ENCODE results near the gene SCAMP4.

DNA sequence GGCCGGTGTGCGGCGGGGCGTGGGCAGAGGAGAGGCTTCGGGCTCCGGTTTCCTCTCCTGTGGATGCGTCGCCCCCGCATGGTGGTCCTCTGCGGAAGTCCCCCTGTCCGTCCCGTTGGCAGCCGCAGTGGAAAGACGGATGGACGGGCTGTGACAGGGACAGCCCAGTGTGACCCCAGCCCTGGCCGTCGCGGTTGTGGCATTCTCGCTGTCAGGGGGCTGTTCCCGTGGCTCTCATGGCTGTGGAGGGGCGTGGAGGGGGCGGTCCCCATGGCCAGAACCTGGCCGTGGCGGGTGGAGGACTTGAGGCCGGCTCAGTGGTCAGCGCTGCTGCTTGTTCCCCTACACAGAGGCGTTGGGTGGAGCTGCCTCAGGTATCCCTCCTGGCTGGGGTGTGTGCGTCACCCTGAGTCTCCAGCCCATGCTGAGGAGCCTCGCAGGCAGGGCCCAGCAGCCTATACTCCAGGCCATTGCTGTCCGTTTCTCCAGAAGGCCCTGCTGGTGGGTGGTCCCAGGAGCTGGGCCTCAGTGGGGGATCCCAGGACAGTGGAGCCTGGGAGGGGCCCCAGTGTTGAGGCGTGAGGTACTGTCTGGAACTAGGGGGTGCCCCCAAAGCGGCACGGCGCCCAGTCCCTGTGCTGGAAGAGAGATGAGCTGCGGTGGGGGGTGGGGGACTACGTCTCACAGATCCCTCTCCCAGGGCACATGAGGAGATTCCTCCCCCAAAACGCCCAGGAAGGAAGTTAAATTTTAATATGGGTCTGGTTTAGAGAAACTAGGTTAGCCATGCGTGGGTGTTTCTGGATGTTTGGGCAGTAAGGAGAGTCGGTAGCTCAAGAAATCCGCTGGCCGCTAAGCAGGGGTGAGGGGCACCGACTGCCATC is 56.0 kb downstream of the SCAMP4 start:
- no peak for TF ChIP-seq POLR2A (IDR thresholded peaks at IDR 0.05)
- TF ChIP-seq, protein P1, sequence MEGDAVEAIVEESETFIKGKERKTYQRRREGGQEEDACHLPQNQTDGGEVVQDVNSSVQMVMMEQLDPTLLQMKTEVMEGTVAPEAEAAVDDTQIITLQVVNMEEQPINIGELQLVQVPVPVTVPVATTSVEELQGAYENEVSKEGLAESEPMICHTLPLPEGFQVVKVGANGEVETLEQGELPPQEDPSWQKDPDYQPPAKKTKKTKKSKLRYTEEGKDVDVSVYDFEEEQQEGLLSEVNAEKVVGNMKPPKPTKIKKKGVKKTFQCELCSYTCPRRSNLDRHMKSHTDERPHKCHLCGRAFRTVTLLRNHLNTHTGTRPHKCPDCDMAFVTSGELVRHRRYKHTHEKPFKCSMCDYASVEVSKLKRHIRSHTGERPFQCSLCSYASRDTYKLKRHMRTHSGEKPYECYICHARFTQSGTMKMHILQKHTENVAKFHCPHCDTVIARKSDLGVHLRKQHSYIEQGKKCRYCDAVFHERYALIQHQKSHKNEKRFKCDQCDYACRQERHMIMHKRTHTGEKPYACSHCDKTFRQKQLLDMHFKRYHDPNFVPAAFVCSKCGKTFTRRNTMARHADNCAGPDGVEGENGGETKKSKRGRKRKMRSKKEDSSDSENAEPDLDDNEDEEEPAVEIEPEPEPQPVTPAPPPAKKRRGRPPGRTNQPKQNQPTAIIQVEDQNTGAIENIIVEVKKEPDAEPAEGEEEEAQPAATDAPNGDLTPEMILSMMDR (IDR thresholded peaks at IDR 0.05), result no peak
